Measurements from ENCODE around the gene PRKRA. TPM values are rescaled to one million over a fixed set of nuclear protein-coding genes. Genes with fewer than 3 reads are reported as not detected.

The PRKRA gene
- total and polyA plus RNA-seq, 2 of the 8 experiments (the other 6 are each of a cell fraction or from before 2014, with no cell fraction given): 25.4 to 60.4 TPM

GRCh38 chr2:178479758-178480226 lies 28.8 kb upstream of the PRKRA start:
- Histone ChIP-seq H4K20me1 (replicated peaks in 1 of 2; ENCODE audit: control insufficient read depth in 1 of 2, insufficient read depth in 2 of 2, low read length in 2 of 2) (peaks cover 2 to 3% of the 10 kb centered on the region in 2 experiments), H2BK15ac (ENCODE audit: low read length) (peak overlapping the region; percentile 49; the same call in 1 of the 2 replicates), H4K8ac (ENCODE audit: extremely low read depth, insufficient read depth, low read length) (no peak overlapping the region), H3K27me3 (replicated peaks in 1 of 4; ENCODE audit: control insufficient read depth in 3 of 4, extremely low read depth in 1 of 4, insufficient read depth in 3 of 4, low read length in 3 of 4) (no peaks in the 10 kb centered on the region; a peak in 2 of 7 replicates), H3K56ac (replicated peaks; ENCODE audit: insufficient read length, low read depth, low read length) (no peak overlapping the region), H2BK5ac (ENCODE audit: low read depth, low read length) (no peak overlapping the region), H3K9me3 (ENCODE audit: insufficient read depth in 2 of 2, low read depth in 1 of 2, low read length in 1 of 2) (no peaks in the 10 kb centered on the region), H3K27ac (ENCODE audit: low read depth, low read length) (no peak overlapping the region), H3K4me3 (ENCODE audit: extremely low read depth in 1 of 4, insufficient read depth in 2 of 4, low read depth in 3 of 4, low read length in 4 of 4) (peak overlapping the region; percentile 50 to 83 (median 76)), H3K4ac (replicated peaks; ENCODE audit: insufficient read length, low read depth, low read length) (no peak overlapping the region), H2BK120ac (replicated peaks; ENCODE audit: low read depth, low read length) (no peak overlapping the region), H2AK5ac (ENCODE audit: low read depth, low read length) (no peak overlapping the region), H3K18ac (ENCODE audit: extremely low read depth, low read length) (peak overlapping the region; percentile 60), H4K5ac (ENCODE audit: insufficient read length, low read depth, low read length) (no peak overlapping the region), H3K79me1 (ENCODE audit: low read depth, low read length) (peaks cover 2% of the 10 kb centered on the region; the same call in 1 of the 2 replicates), H3K4me1 (replicated peaks in 1 of 4; ENCODE audit: control insufficient read depth in 3 of 4, insufficient read depth in 4 of 4, low read length in 3 of 4) (peaks cover 0 to 12% (median 4%) of the 10 kb centered on the region in 4 experiments; a peak in 3 of 7 replicates), H3K36me3 (ENCODE audit: control insufficient read depth in 2 of 4, insufficient read depth in 4 of 4, low read length in 3 of 4) (no peaks in the 10 kb centered on the region), H3K4me2 (ENCODE audit: insufficient read depth in 1 of 2, low read depth in 2 of 2, low read length in 2 of 2) (peak overlapping the region; percentile 59 to 92), H4K91ac (replicated peaks; ENCODE audit: insufficient read length, low read length) (no peak overlapping the region), H3K23me2 (ENCODE audit: low read depth, low read length) (peaks cover 9% of the 10 kb centered on the region), H3K9ac (replicated peaks in 1 of 4; ENCODE audit: extremely low read depth in 1 of 4, low read depth in 3 of 4, low read length in 3 of 4) (peak overlapping the region in 2 of 4 experiments; percentile 40 to 59; a peak in 3 of 7 replicates), H2AFZ (ENCODE audit: low read length) (no peak overlapping the region), H2BK12ac (ENCODE audit: low read depth, low read length) (no peak overlapping the region; the same call in 1 of the 2 replicates), H3K79me2 (ENCODE audit: control insufficient read depth in 1 of 2, insufficient read depth in 2 of 2, low read length in 2 of 2) (peaks cover 0 to 33% of the 10 kb centered on the region in 2 experiments; a peak in 2 of 4 replicates), H2BK20ac (ENCODE audit: low read length) (no peak overlapping the region), H3K23ac (ENCODE audit: insufficient read length) (no peak overlapping the region), H3K14ac (ENCODE audit: insufficient read length) (no peak overlapping the region)
- FAIRE-seq (no peak), DNase-seq (ENCODE audit: low read depth in 1 of 2, low spot score in 2 of 2) (no peak)
- TF ChIP-seq YY1 (IDR thresholded peaks at IDR 0.05; ENCODE audit: low read depth, low read length) (no peak), ZNF274 (IDR thresholded peaks at IDR 0.05; ENCODE audit: borderline replicate concordance, extremely low read depth, low read length) (no peak), POLR2A (IDR thresholded peaks at IDR 0.05; ENCODE audit: control extremely low read depth in 1 of 2, low read depth in 2 of 2, low read length in 2 of 2) (peak in 1 of 2 experiments; percentile 15; a peak in 1 of 3 replicates), SP4 (IDR thresholded peaks at IDR 0.05; ENCODE audit: low read length) (no peak)
- ChIA-PET CTCF (ENCODE audit: partially characterized antibody) (interaction anchor here (0.6 to 1.3 kb wide), 7 partner anchors 10 to 57 kb away, joined by 3 to 4 read pairs (median 3); partner anchors contain the start of gene PRKRA), POLR2A (ENCODE audit: partially characterized antibody) (interaction anchor here (0.6 to 2.5 kb wide), 5 partner anchors 24 to 1004 kb away, joined by 3 to 17 read pairs (median 3); partner anchors contain the start of genes PJVK and PRKRA)
- WGBS, 2 experiments (ENCODE audit: extremely low coverage in 1 of 2, insufficient coverage in 1 of 2, insufficient read length in 1 of 2, insufficient replicate concordance in 2 of 2, low coverage in 1 of 2, low lambda C conversion rate in 2 of 2, missing lambda C conversion rate in 1 of 2): 23% methylated on average over 19 of the region's 19 CpGs; no CpG with 5 or more reads in 1 of the 2 experiments

Measured in H1 (cell line).